HCT116 (cell line): Measurements from ENCODE around the gene PHOSPHO1.

Experiments used
- CTCF ChIP-seq, 3 experiments: fragments of 200-600 bp in 1 of 3; sonication (generic) in 1 of 3; IDR thresholded peaks in 2 of 3; conservative IDR thresholded peaks in 1 of 3; 2 replicates each; pipeline ENCODE4 v1.5.1; 2012 to 2017; ENCODE audit warnings: low read depth in 2 of 3, low read length in 2 of 3, antibody characterized with exemption in 1 of 3, borderline replicate concordance in 1 of 3, control low read depth in 1 of 3, mild to moderate bottlenecking in 1 of 3, mixed read lengths in 1 of 3, mixed run types in 1 of 3, moderate library complexity in 1 of 3; ENCODE audit not compliant: insufficient read depth in 1 of 3
- EZH2 ChIP-seq: fragments of 200-600 bp; sonication (generic); IDR thresholded peaks from 2 replicates; pipeline ENCODE4 v1.6.1; 2017; ENCODE audit warnings: antibody characterized with exemption, mixed run types
- POLR2AphosphoS5 ChIP-seq: IDR thresholded peaks from 2 replicates; pipeline ENCODE4 v1.6.1; 2011; ENCODE audit warnings: mild to moderate bottlenecking, low read depth, low read length, moderate library complexity
- SIN3A ChIP-seq: IDR thresholded peaks from 2 replicates; pipeline ENCODE4 v1.6.1; 2012; ENCODE audit warnings: low read depth

- TF ChIP-seq EZH2 (no peak), CTCF (IDR thresholded peaks at IDR 0.05 in 2 of 3, conservative IDR thresholded peaks at IDR 0.05 in 1 of 3; ENCODE audit: borderline replicate concordance in 1 of 3, insufficient read depth in 1 of 3, low read depth in 2 of 3, low read length in 2 of 3) (no peak), POLR2AphosphoS5 (no peak), SIN3A (no peak)
Measured at GRCh38 chr17:49241692-49242397, 11.3 kb upstream of the PHOSPHO1 start.
